Upper lobe of left lung (tissue), 6 donors: ENCODE results near the gene ZNF611. TPM values are rescaled to one million over a fixed set of nuclear protein-coding genes. Genes with fewer than 3 reads are reported as not detected.
"Not testable (repeated sequence)": the region's sequence is repeated elsewhere in the genome, so short reads cannot be mapped to it uniquely, and the experiment has no call there.

Source experiments
- ATAC-seq, 2 donors: fragments of 200-7000 bp; cut with Tn5 transposase; one replicate each; pipeline ENCODE4 v1.9.1; 2022; ENCODE audit warnings: mild to moderate bottlenecking in 2 of 2, moderate library complexity in 2 of 2; ENCODE audit not compliant: low FRiP score in 2 of 2
- DNase-seq, 2 donors: peaks; one replicate each; pipeline ENCODE4 v3.0.0-alpha.2; 2019 to 2020
- H3K27ac ChIP-seq, 4 donors: fragments of 200-600 bp; sonication (generic); one replicate each; pipeline ENCODE4 v1.5.1; 2016 to 2019
- H3K27me3 ChIP-seq, 4 donors: fragments of 200-600 bp; sonication (generic); one replicate each; pipeline ENCODE4 v1.5.1; 2017 to 2019
- H3K36me3 ChIP-seq, 4 donors: fragments of 200-600 bp; sonication (generic); one replicate each; pipeline ENCODE4 v1.5.1; 2016 to 2019
- H3K4me1 ChIP-seq, 4 donors: fragments of 200-600 bp; sonication (generic); one replicate each; pipeline ENCODE4 v1.5.1; 2018 to 2019
- H3K4me3 ChIP-seq, 4 donors: fragments of 200-600 bp; sonication (generic); one replicate each; pipeline ENCODE4 v1.5.1; 2017 to 2019; ENCODE audit warnings: mild to moderate bottlenecking in 2 of 4, moderate library complexity in 1 of 4
- H3K9me3 ChIP-seq, 4 donors: fragments of 200-600 bp; sonication (generic); one replicate each; pipeline ENCODE4 v1.5.1; 2018 to 2019
- CTCF ChIP-seq, 6 experiments: fragments of 450-650 bp in 4 of 6; fragments of 200-600 bp in 2 of 6; sonication (generic) in 2 of 6; IDR thresholded peaks; one replicate each; pipeline ENCODE4 v1.5.1; 2016 to 2019; ENCODE audit warnings: antibody characterized with exemption in 6 of 6
- EP300 ChIP-seq, 4 donors: sonication (generic); formaldehyde crosslinking; IDR thresholded peaks; one replicate each; pipeline ENCODE4 v1.5.1; 2017; ENCODE audit warnings: antibody characterized with exemption in 4 of 4, control low read depth in 2 of 4
- POLR2A ChIP-seq, 4 donors: fragments of 450-650 bp; IDR thresholded peaks; one replicate each; pipeline ENCODE4 v1.5.1; 2016 to 2017; ENCODE audit warnings: antibody characterized with exemption in 4 of 4, mild to moderate bottlenecking in 2 of 4
- POLR2AphosphoS5 ChIP-seq, 2 donors: sonication (generic); formaldehyde crosslinking; IDR thresholded peaks; one replicate each; pipeline ENCODE4 v1.5.1; 2017; ENCODE audit warnings: antibody characterized with exemption in 2 of 2
- WGBS, 2 donors: methylation state at CpG; one replicate each; pipeline ENCODE4 v1.1.5; 2017 to 2018; 5-methylcytosine and 5-hydroxymethylcytosine counted together
- total RNA-seq, 6 donors: library from RNA; depleted of rRNA in 4 of 6; stranded (reverse); fragments of >200 nt in 4 of 6; gene quantifications; one replicate each; pipeline versions ENCODE4 v1.1.0 to v1.2.1, GENCODE V29; 2016 to 2021
- donor health status: DM: no; HTN: no; CAD: no; lungs with moderate emphysema.
- donor health status: DM: no; HTN: yes; CAD: no; lungs with severe emphysema.

Gene ZNF611
- total RNA-seq, 6 donors from 2014 or later, result 9.0 to 44.0 (median 20.1) TPM

GRCh38 chr19:52695996-52696395, 38.8 kb downstream of the ZNF611 start:
- 20 to 33% methylated on average over 1 of the region's 1 CpG for WGBS, 2 donors
- no peaks in the 10 kb centered on the region for H3K36me3 ChIP-seq
- H3K27me3 ChIP-seq, result no peaks in the 10 kb centered on the region
- TF ChIP-seq CTCF (IDR thresholded peaks at IDR 0.05), result no peak
- TF ChIP-seq POLR2A (IDR thresholded peaks at IDR 0.05), result no peak
- TF ChIP-seq POLR2AphosphoS5 (IDR thresholded peaks at IDR 0.05), result no peak
- TF ChIP-seq EP300 (IDR thresholded peaks at IDR 0.05), result no peak
- no peak overlapping the region for H3K27ac ChIP-seq
- DNase-seq (no peak), ATAC-seq (no peak)
- H3K9me3 ChIP-seq, result peaks cover 0 to 9% (median 2%) of the 10 kb centered on the region in 4 donors
- peaks cover 3 to 9% (median 5%) of the 10 kb centered on the region in 4 donors for H3K4me1 ChIP-seq
- H3K4me3 ChIP-seq, result no peak overlapping the region

DNA sequence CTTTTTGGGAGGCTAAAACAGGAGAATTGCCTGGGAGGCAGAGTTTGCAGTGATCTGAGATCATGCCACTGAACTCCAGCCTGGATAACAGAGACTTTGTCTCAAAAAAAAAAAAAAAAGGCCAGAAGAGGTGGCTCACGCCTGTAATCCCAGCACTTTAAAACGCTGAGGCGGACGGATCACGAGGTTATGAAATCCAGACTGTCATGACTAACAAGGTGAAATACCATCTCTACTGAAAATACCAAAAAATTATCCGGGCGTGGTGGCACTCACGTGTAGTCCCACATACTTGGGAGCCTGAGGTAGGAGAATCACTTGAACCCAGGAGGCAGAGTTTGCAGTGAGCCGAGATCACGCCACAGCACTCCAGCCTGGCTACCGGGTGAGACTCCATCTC, 39.9 kb downstream of the ZNF611 start:
- Histone ChIP-seq H3K9me3 (peaks cover 0 to 3% (median 0%) of the 10 kb centered on the region in 4 donors), H3K27ac (no peak overlapping the region), H3K4me3 (no peak overlapping the region), H3K4me1 (peaks cover 5 to 10% (median 7%) of the 10 kb centered on the region in 4 donors), H3K36me3 (no peaks in the 10 kb centered on the region), H3K27me3 (no peaks in the 10 kb centered on the region)
- no peak for TF ChIP-seq CTCF (IDR thresholded peaks at IDR 0.05)
- no peak for TF ChIP-seq EP300 (IDR thresholded peaks at IDR 0.05)
- no peak for TF ChIP-seq POLR2AphosphoS5 (IDR thresholded peaks at IDR 0.05)
- no peak for TF ChIP-seq POLR2A (IDR thresholded peaks at IDR 0.05)
- ATAC-seq, result no peak
- DNase-seq, result no peak
- 96% methylated on average over 11 of the region's 11 CpGs for WGBS, 2 donors

DNA sequence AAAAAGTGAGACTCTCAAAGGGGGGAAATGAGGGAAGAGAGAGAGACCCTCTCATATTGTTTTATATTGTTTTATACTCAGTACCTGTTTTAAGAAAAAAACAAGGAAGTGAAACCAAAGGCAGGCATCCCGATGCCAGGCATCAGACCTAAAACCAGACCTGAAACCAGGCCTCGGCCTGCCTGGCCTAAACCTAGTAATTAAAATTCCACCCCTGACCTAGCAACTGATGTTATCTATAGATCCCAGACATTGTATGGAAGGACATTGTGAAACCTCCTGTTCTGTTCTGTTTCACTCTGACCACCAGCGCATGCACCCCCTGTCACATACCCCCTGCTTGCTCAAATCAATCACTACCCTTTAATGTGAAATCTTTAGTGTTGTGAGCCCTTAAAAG, 40.6 kb downstream of the ZNF611 start:
- H3K4me3 ChIP-seq, H3K4me1 ChIP-seq, H3K36me3 ChIP-seq, DNase-seq, H3K27me3 ChIP-seq, H3K9me3 ChIP-seq, H3K27ac ChIP-seq, ATAC-seq: not testable (repeated sequence)
- WGBS, 2 donors, result 85 to 87% methylated on average over 3 of the region's 3 CpGs

- TF ChIP-seq POLR2AphosphoS5 (IDR thresholded peaks at IDR 0.05), result no peak
- TF ChIP-seq POLR2A (IDR thresholded peaks at IDR 0.05), result no peak
- TF ChIP-seq EP300 (IDR thresholded peaks at IDR 0.05), result no peak
- TF ChIP-seq CTCF (IDR thresholded peaks at IDR 0.05), result no peak
- DNase-seq (no peak), ATAC-seq (no peak)
- Histone ChIP-seq H3K4me3 (no peak overlapping the region), H3K4me1 (peaks cover 6 to 16% (median 10%) of the 10 kb centered on the region in 4 donors), H3K9me3 (no peaks in the 10 kb centered on the region), H3K27ac (no peak overlapping the region), H3K27me3 (no peaks in the 10 kb centered on the region), H3K36me3 (no peaks in the 10 kb centered on the region)
- WGBS, 2 donors, result 89% methylated on average over 8 of the region's 8 CpGs
These were observed 42.3 kb downstream of the ZNF611 start for GRCh38 chr19:52692431-52693008.

GRCh38 chr19:52691737-52692136, 43.1 kb downstream of the ZNF611 start:
- TF ChIP-seq POLR2AphosphoS5 (IDR thresholded peaks at IDR 0.05) (no peak), CTCF (IDR thresholded peaks at IDR 0.05) (no peak), EP300 (IDR thresholded peaks at IDR 0.05) (no peak), POLR2A (IDR thresholded peaks at IDR 0.05) (no peak)
- DNase-seq, result no peak
- WGBS, 2 donors, result 50 to 59% methylated on average over 2 of the region's 2 CpGs

More at GRCh38 chr19:52691737-52692136, 43.1 kb downstream of the ZNF611 start:
- ATAC-seq, result no peak
- H3K27ac ChIP-seq, result peak overlapping the region in 1 of 4 donors; percentile 97
- H3K27me3 ChIP-seq, result no peaks in the 10 kb centered on the region
- peaks cover 6 to 16% (median 10%) of the 10 kb centered on the region in 4 donors for H3K4me1 ChIP-seq
- H3K9me3 ChIP-seq, result no peaks in the 10 kb centered on the region
- H3K36me3 ChIP-seq, result no peaks in the 10 kb centered on the region
- no peak overlapping the region for H3K4me3 ChIP-seq
